Femur (tissue), 1 donor: ENCODE measurements around the gene ITSN1.
"Not testable (repeated sequence)": the region's sequence is repeated elsewhere in the genome, so short reads cannot be mapped to it uniquely, and the experiment has no call there.

Experiments used
- DNase-seq: peaks from one replicate; pipeline ENCODE4 v3.0.0-alpha.2; 2017

Gene ITSN1

GRCh38 chr21:33684068-33684467, 41.8 kb downstream of the ITSN1 start:
- DNase-seq: no peak

- DNase-seq: no peak
Observed at GRCh38 chr21:33684923-33685560, 42.7 kb downstream of the ITSN1 start.

GRCh38 chr21:33685613-33686197, 43.4 kb downstream of the ITSN1 start:
- DNase-seq: no peak

GRCh38 chr21:33686386-33686785, 44.1 kb downstream of the ITSN1 start:
- DNase-seq: no peak

- no peak for DNase-seq
Observed at GRCh38 chr21:33687634-33688033, 45.3 kb downstream of the ITSN1 start.

GRCh38 chr21:33688353-33688752, 46.1 kb downstream of the ITSN1 start:
- DNase-seq: no peak

- DNase-seq: no peak
Observed at GRCh38 chr21:33690874-33691273, 48.6 kb downstream of the ITSN1 start.

- DNase-seq: no peak
Observed at GRCh38 chr21:33691945-33692603, 49.8 kb downstream of the ITSN1 start.

GRCh38 chr21:33695813-33696212, 53.5 kb downstream of the ITSN1 start:
- DNase-seq: no peak

GRCh38 chr21:33696465-33696864, 54.2 kb downstream of the ITSN1 start:
- no peak for DNase-seq

- DNase-seq: no peak
Observed at GRCh38 chr21:33698087-33698860, 56.0 kb downstream of the ITSN1 start.

GRCh38 chr21:33699277-33699676, 57.0 kb downstream of the ITSN1 start:
- no peak for DNase-seq

GRCh38 chr21:33700491-33700890, 58.2 kb downstream of the ITSN1 start:
- DNase-seq: no peak

- DNase-seq: no peak
Observed at GRCh38 chr21:33703750-33704606, 61.7 kb downstream of the ITSN1 start.

GRCh38 chr21:33707846-33708245, 65.5 kb downstream of the ITSN1 start:
- no peak for DNase-seq

GRCh38 chr21:33708874-33709273, 66.6 kb downstream of the ITSN1 start:
- no peak for DNase-seq

- no peak for DNase-seq
Observed at GRCh38 chr21:33712022-33712803, 69.9 kb downstream of the ITSN1 start.

GRCh38 chr21:33721081-33721480, 78.8 kb downstream of the ITSN1 start:
- no peak for DNase-seq

GRCh38 chr21:33729139-33729538, 86.8 kb downstream of the ITSN1 start:
- DNase-seq: not testable (repeated sequence)

- DNase-seq: no peak
Observed at GRCh38 chr21:33729641-33730040, 87.3 kb downstream of the ITSN1 start.

GRCh38 chr21:33731447-33731846, 89.1 kb downstream of the ITSN1 start:
- DNase-seq: no peak

GRCh38 chr21:33732038-33732437, 89.7 kb downstream of the ITSN1 start:
- no peak for DNase-seq
